AG09309 (cell line): ENCODE data around the gene CCM2.

Experiments
- DNase-seq: peaks from one replicate; pipeline ENCODE4 v3.0.0-alpha.2; 2010; ENCODE audit warnings: low read depth
- H3K4me3 ChIP-seq: 2 replicates; pipeline ENCODE4 v1.5.1; 2011; ENCODE audit warnings: mild to moderate bottlenecking, low read depth, low read length, moderate library complexity; ENCODE audit not compliant: control insufficient read depth
- TF ChIP-seq, protein P1 (sequence below): IDR thresholded peaks from 2 replicates; pipeline ENCODE4 v1.5.1; 2011; ENCODE audit warnings: mild to moderate bottlenecking, low read depth, low read length, inconsistent platforms; ENCODE audit not compliant: insufficient read depth, control insufficient read depth; ENCODE audit errors: missing control alignments

CCM2 gene

DNA sequence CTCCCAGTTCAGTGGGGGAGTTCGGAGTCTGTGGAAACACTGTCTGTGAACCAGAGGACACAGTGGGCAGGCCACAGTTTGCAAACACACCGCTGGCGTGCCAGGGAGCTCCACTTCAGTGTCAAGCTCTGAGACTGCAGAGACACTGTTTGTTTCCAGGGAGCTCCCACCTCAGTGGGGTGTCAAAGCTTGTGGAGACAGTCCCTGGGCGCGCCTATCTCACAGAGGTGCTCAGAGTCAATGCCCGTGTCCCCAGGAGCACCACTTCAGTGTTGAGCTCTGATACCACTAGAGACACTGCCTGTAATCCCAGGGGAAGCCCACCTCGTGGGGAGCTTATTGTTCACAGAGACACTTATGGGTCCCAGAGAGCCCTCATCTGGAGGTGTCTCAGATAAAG is 25.5 kb upstream of the CCM2 start:
- H3K4me3 ChIP-seq, result no peak overlapping the region
- TF ChIP-seq, protein P1, sequence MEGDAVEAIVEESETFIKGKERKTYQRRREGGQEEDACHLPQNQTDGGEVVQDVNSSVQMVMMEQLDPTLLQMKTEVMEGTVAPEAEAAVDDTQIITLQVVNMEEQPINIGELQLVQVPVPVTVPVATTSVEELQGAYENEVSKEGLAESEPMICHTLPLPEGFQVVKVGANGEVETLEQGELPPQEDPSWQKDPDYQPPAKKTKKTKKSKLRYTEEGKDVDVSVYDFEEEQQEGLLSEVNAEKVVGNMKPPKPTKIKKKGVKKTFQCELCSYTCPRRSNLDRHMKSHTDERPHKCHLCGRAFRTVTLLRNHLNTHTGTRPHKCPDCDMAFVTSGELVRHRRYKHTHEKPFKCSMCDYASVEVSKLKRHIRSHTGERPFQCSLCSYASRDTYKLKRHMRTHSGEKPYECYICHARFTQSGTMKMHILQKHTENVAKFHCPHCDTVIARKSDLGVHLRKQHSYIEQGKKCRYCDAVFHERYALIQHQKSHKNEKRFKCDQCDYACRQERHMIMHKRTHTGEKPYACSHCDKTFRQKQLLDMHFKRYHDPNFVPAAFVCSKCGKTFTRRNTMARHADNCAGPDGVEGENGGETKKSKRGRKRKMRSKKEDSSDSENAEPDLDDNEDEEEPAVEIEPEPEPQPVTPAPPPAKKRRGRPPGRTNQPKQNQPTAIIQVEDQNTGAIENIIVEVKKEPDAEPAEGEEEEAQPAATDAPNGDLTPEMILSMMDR, result no peak
- DNase-seq, result no peak

DNA sequence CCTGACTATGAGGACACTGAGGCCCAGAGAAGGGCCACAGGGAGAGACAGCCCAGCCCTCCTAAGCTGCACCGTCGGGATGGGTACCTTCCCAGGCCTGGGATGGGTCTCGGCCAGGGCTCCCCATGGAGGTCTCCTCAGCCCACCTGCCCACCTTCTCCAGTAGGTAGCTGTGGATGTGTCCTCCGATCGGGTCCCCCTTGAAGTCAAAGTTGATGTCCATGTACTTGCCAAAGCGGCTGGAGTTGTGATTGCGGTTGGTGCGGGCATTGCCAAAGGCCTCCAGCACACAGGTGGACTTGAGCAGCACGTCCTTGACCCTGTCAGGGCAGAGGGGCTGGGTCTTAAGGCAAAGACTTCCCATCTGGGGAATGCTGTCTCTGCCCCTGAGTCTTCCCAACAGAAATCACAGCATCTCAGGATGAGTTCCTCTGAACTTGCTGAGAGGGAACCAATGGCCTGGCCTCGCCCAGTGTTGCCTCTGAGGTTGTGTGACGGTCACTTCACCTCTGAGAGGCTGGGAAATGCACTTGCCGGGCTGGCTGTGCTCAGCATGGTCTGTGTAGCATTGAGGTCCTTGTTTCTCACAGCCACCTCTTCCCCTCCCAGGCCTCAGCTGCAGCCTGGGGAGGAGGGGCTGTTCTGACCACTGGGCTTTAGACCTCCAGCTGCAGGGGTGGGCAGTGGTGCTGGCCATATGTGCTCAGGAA is 24.5 kb upstream of the CCM2 start:
- TF ChIP-seq, protein P1, result no peak
- no peak overlapping the region for H3K4me3 ChIP-seq
- no peak for DNase-seq

DNA sequence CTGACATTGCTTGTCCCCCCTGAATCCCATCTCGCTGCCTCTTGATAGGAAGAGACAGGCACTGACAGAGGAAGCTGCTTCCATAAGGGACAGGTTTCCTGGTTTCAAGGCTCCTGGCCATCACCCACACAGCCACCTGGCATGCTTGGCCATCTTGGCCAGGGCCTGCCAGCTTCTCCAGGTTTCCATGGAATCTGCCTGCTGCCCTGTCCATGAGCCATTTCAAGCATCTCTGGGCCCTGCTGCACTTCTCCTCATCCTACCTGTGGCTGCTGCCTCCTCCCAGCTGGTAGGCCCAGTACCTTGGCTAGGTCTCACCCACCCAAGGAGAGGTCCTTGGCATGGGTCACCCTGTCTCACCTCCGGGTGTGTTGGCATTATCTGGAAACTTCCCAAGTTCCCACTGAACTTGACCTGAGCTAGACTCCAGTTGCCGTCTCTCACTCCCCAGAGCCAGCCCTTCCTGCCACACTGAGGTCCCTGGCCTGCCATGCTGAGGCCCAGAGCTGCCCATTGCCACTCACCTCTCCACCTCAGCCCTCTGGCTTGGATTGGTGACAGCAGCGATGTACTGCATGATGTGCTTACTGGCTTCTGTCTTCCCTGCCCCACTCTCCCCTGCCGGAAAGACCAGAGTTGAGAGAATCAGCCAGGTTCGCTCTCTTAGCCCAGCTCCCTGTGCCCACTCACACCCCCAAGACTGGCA is 23.8 kb upstream of the CCM2 start:
- no peak overlapping the region for H3K4me3 ChIP-seq
- TF ChIP-seq, protein P1, result no peak
- no peak for DNase-seq

DNA sequence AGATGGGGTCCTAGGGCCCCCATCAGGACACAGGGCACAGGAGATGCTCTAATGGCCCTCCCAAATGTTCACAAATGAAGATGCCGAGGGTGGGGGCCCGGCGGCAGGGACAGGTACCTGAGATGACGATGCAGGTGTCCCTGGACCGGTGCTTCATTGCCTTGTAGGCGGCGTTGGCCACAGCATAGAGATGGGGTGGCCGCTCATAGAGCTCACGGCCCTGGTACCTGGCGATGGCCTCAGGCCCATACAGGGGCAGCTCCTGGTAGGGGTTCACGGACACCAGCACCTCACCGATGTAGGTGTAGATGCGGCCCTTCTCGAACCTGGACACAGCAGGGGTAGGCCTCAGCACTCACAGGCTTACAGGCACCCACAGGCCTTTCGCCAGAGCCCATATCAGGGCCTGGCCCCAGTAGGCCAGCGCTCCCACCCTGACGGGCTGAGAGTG is 23.2 kb upstream of the CCM2 start:
- DNase-seq, result no peak
- H3K4me3 ChIP-seq, result no peak overlapping the region
- TF ChIP-seq, protein P1, result no peak

DNA sequence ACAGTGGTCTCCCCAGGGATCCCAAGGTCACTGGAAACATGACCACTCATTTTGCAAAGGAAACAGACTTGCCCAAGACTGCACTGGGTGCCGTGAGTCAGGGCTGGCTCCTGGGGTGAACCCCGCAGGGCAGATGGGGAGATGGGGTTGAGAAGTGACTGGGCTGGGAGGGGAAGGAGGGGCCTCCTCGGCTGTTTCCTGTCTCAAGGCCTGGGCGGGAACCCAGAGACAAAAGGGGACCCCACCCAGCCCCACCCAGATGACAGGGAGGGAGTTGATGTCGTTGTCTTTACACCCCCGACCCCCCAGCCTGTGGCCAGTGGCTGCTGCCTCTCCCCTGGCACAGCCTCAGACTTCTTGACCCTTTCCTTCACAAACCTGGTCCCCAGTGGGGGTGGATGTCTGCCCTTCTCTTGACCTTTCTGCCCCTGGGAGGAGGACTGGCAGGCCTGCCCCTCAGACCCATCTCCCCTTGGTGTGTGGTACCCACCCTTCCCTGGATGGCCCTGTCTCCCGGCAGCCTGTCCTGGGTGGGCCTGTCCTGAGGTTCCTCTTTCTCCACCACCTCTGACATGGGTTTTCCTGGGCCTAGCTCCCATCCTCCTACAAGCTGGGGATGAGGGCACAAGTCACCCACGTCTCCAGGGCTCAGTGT is 22.6 kb upstream of the CCM2 start:
- DNase-seq, result no peak
- H3K4me3 ChIP-seq, result no peak overlapping the region
- TF ChIP-seq, protein P1, result no peak

DNA sequence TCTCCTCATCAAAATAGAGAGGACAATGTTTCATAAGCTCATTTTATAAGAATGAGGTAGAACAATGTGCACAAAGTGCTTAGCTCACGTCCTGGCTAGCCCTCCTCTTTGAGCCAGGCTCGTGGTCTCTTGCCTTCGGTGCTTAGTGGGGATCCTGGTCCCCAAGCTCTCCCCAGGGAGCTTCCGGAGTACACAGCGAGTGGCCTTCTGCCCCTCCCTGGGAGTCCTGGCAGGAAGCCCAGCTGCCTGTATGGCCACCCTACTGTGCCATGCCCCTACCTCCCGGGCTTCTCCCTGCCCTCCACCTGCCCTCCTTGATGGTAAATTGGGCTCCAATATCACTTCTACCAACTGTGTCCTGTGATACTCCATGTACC is 22.1 kb upstream of the CCM2 start:
- no peak for DNase-seq
- no peak overlapping the region for H3K4me3 ChIP-seq
- TF ChIP-seq, protein P1, result no peak
